Neural crest cell (in vitro differentiated cells): ENCODE results near the gene VIPR2. TPM values are rescaled to one million over a fixed set of nuclear protein-coding genes. Genes with fewer than 3 reads are reported as not detected.
"Not testable (repeated sequence)": the region's sequence is repeated elsewhere in the genome, so short reads cannot be mapped to it uniquely, and the experiment has no call there.

Experiments used
- DNase-seq: peaks from one replicate; pipeline ENCODE4 v3.0.0; 2021; ENCODE audit warnings: low read depth, mixed read lengths, low spot score
- H3K27ac Mint-ChIP-seq: one replicate; pipeline ENCODE4 v1.8.0; 2021; ENCODE audit warnings: mild to moderate bottlenecking, mixed read lengths; ENCODE audit not compliant: unreplicated experiment
- H3K27me3 Mint-ChIP-seq: 2 replicates; pipeline ENCODE4 v1.8.0; 2021; ENCODE audit warnings: low read depth, mild to moderate bottlenecking, mixed read lengths
- H3K36me3 Mint-ChIP-seq: 2 replicates; pipeline ENCODE4 v1.8.0; 2021; ENCODE audit warnings: low read depth, mild to moderate bottlenecking, mixed read lengths
- H3K4me1 Mint-ChIP-seq: 2 replicates; pipeline ENCODE4 v1.8.0; 2021; ENCODE audit warnings: mixed read lengths
- H3K4me3 Mint-ChIP-seq: one replicate; pipeline ENCODE4 v1.8.0; 2021; ENCODE audit warnings: mild to moderate bottlenecking, mixed read lengths
- H3K9me3 Mint-ChIP-seq: 2 replicates; pipeline ENCODE4 v1.8.0; 2021; ENCODE audit warnings: mixed read lengths
- total RNA-seq: library from RNA; stranded (reverse); gene quantifications from 2 replicates; pipeline ENCODE4 v1.2.1, GENCODE V29; 2021
- TF ChIP-seq, protein P1 (sequence below): fragments of 200-600 bp; sonication (generic); conservative IDR thresholded peaks from 2 replicates; pipeline ENCODE4 v1.5.0; 2021; ENCODE audit warnings: antibody characterized with exemption, mild to moderate bottlenecking

VIPR2 gene
- total RNA-seq, 1 donor from 2014 or later = 0.16 TPM

DNA sequence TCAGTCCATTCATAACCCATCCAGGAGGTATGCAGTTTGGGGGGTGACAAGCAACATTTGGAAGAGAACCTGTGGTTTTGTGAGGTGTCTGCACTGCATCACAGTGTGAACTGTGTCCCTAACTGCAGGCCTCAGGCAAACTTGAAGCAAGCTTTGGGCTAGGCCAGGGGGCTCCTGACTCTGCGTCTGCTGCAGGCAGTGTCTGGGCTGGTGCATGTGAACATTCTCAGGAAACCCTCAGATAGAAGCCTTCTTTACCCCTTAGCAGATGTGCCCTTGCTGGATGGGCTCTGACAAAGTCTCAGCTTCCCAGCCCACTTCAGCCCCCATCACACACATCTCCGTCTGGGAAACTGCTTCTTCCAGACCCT lies 61.0 kb downstream of the VIPR2 start:
- no peak overlapping the region for H3K27ac Mint-ChIP-seq
- TF ChIP-seq, protein P1, sequence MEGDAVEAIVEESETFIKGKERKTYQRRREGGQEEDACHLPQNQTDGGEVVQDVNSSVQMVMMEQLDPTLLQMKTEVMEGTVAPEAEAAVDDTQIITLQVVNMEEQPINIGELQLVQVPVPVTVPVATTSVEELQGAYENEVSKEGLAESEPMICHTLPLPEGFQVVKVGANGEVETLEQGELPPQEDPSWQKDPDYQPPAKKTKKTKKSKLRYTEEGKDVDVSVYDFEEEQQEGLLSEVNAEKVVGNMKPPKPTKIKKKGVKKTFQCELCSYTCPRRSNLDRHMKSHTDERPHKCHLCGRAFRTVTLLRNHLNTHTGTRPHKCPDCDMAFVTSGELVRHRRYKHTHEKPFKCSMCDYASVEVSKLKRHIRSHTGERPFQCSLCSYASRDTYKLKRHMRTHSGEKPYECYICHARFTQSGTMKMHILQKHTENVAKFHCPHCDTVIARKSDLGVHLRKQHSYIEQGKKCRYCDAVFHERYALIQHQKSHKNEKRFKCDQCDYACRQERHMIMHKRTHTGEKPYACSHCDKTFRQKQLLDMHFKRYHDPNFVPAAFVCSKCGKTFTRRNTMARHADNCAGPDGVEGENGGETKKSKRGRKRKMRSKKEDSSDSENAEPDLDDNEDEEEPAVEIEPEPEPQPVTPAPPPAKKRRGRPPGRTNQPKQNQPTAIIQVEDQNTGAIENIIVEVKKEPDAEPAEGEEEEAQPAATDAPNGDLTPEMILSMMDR = no peak
- no peaks in the 10 kb centered on the region for H3K9me3 Mint-ChIP-seq
- no peaks in the 10 kb centered on the region for H3K27me3 Mint-ChIP-seq
- no peaks in the 10 kb centered on the region for H3K4me1 Mint-ChIP-seq
- H3K36me3 Mint-ChIP-seq = no peaks in the 10 kb centered on the region
- DNase-seq = no peak
- no peak overlapping the region for H3K4me3 Mint-ChIP-seq

GRCh38 chr7:159083001-159083697 lies 61.5 kb downstream of the VIPR2 start:
- Mint-ChIP-seq H3K36me3 (no peaks in the 10 kb centered on the region), H3K9me3 (no peaks in the 10 kb centered on the region)
- DNase-seq = no peak

GRCh38 chr7:159082075-159082474 lies 62.6 kb downstream of the VIPR2 start:
- not testable (repeated sequence) for H3K4me3 Mint-ChIP-seq

More at GRCh38 chr7:159083001-159083697, 61.5 kb downstream of the VIPR2 start:
- no peaks in the 10 kb centered on the region for H3K27me3 Mint-ChIP-seq
- no peak overlapping the region for H3K27ac Mint-ChIP-seq
- TF ChIP-seq, protein P1 = no peak
- no peak overlapping the region for H3K4me3 Mint-ChIP-seq
- H3K4me1 Mint-ChIP-seq = no peaks in the 10 kb centered on the region

GRCh38 chr7:159078911-159079270 lies 65.8 kb downstream of the VIPR2 start:
- TF ChIP-seq, protein P1 = no peak
- DNase-seq = no peak

More at GRCh38 chr7:159082075-159082474, 62.6 kb downstream of the VIPR2 start:
- H3K4me1 Mint-ChIP-seq, H3K27ac Mint-ChIP-seq, H3K9me3 Mint-ChIP-seq, DNase-seq, H3K27me3 Mint-ChIP-seq, H3K36me3 Mint-ChIP-seq: not testable (repeated sequence)

DNA sequence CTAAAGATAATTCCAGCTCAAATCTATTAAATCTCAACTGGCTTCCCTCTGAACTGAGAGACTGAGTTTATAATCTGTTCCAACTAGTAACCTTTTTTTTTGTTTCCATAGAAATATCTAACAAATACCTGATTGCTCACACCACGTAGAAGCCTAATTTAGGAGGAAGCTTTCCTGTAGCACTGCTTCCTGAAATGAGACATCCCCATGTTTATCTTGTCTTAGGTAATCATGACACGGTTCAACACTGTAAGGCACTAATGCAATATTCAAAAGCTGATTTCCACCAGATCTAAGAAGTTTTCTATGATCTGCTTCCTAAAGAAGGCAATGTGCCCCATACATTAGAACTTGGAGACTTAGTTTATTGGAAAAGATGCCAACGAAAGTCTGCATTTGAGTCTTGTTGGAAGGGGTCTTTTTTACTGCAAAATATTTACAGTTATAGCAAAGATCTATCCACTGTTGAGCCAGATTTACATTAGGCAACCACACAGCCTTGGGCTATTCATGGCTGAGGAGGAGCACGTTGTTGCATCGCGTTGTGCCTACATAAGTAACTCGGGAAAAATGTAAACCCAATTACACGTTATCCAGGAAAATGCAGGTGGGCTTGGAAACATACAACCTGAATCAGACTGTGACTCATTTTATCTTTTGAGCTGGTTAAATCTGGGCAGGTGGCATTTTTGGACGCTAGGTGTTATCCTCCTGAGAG lies 66.3 kb downstream of the VIPR2 start:
- H3K27me3 Mint-ChIP-seq = peaks cover 8% of the 10 kb centered on the region
- H3K27ac Mint-ChIP-seq = no peak overlapping the region
- H3K36me3 Mint-ChIP-seq = no peaks in the 10 kb centered on the region
- TF ChIP-seq, protein P1 = no peak
- H3K4me1 Mint-ChIP-seq = no peaks in the 10 kb centered on the region
- H3K4me3 Mint-ChIP-seq = no peak overlapping the region
- no peaks in the 10 kb centered on the region for H3K9me3 Mint-ChIP-seq
- no peak for DNase-seq

More at GRCh38 chr7:159078911-159079270, 65.8 kb downstream of the VIPR2 start:
- Mint-ChIP-seq H3K27ac (no peak overlapping the region), H3K9me3 (no peaks in the 10 kb centered on the region), H3K4me1 (no peaks in the 10 kb centered on the region), H3K36me3 (no peaks in the 10 kb centered on the region), H3K27me3 (peaks cover 8% of the 10 kb centered on the region), H3K4me3 (no peak overlapping the region)

- Mint-ChIP-seq H3K36me3 (no peaks in the 10 kb centered on the region), H3K9me3 (no peaks in the 10 kb centered on the region), H3K27me3 (peaks cover 8% of the 10 kb centered on the region), H3K4me3 (no peak overlapping the region), H3K4me1 (no peaks in the 10 kb centered on the region), H3K27ac (no peak overlapping the region)
- TF ChIP-seq, protein P1 = no peak
- no peak for DNase-seq
These were observed 68.3 kb downstream of the VIPR2 start for GRCh38 chr7:159076333-159076732.
